B cell (primary cell): ENCODE data around the gene ANKRD28. TPM values are rescaled to one million over a fixed set of nuclear protein-coding genes. Genes with fewer than 3 reads are reported as not detected.

Experiments used
- ATAC-seq: fragments of 200-7000 bp; cut with Tn5 transposase; one replicate; pipeline ENCODE4 v1.10.0; 2021; ENCODE audit warnings: low read depth, mild to moderate bottlenecking, moderate number of reproducible peaks, moderate library complexity
- CTCF ChIA-PET: fragments of 350-600 bp; sonication (Branson Sonifier 250); formaldehyde crosslinking; loops from one replicate; lab custom pipeline; 2021; ENCODE audit warnings: antibody characterized with exemption, inconsistent platforms; lab: Charles Lee
- POLR2A ChIA-PET: fragments of 350-600 bp; sonication (Branson Sonifier 250); formaldehyde crosslinking; loops from one replicate; lab custom pipeline; 2021; ENCODE audit warnings: antibody characterized with exemption; lab: Charles Lee
- DNase-seq: peaks from one replicate; pipeline ENCODE4 v3.0.0; 2013
- H2AFZ ChIP-seq: 2 replicates; pipeline ENCODE4 v1.6.1; 2012; ENCODE audit warnings: mild to moderate bottlenecking, low read depth, low read length; ENCODE audit not compliant: insufficient read depth, poor library complexity, severe bottlenecking
- H3K27ac ChIP-seq, 2 donors: 1 replicate in 1 of 2; 2 replicates in 1 of 2; pipeline ENCODE4 v1.5.1; 2012 to 2013; ENCODE audit warnings: low read length in 2 of 2, mild to moderate bottlenecking in 2 of 2, moderate library complexity in 1 of 2
- H3K27me3 ChIP-seq, 4 experiments: fragments of 200-600 bp in 1 of 4; sonication (generic) in 1 of 4; replicated peaks in 1 of 4; 1 replicate in 2 of 4; 2 replicates in 2 of 4; pipeline versions ENCODE4 v1.6.1 to v1.7.0; 2013 to 2016; ENCODE audit warnings: low read length in 3 of 4, mild to moderate bottlenecking in 2 of 4, mixed read lengths in 1 of 4, moderate library complexity in 1 of 4; ENCODE audit not compliant: insufficient read depth in 4 of 4, control insufficient read depth in 3 of 4; ENCODE audit errors: control extremely low read depth in 1 of 4
- H3K36me3 ChIP-seq, 2 experiments: replicated peaks in 1 of 2; 1 replicate in 1 of 2; 2 replicates in 1 of 2; pipeline versions ENCODE4 v1.6.1 to v1.7.1; 2013; ENCODE audit warnings: low read length in 1 of 2; ENCODE audit not compliant: insufficient read depth in 2 of 2, control insufficient read depth in 1 of 2; ENCODE audit errors: control extremely low read depth in 1 of 2, extremely low read depth in 1 of 2
- H3K4me1 ChIP-seq, 2 donors: fragments of 200-600 bp in 1 of 2; sonication (generic) in 1 of 2; 1 replicate in 1 of 2; 2 replicates in 1 of 2; pipeline versions ENCODE4 v1.5.1 to v1.6.1; 2013 to 2017; ENCODE audit warnings: low read length in 2 of 2; ENCODE audit not compliant: control insufficient read depth in 2 of 2, insufficient read depth in 2 of 2
- H3K4me2 ChIP-seq: replicated peaks from 2 replicates; pipeline ENCODE3; 2012; ENCODE audit warnings: mild to moderate bottlenecking, low read depth, low read length; ENCODE audit not compliant: poor library complexity, severe bottlenecking
- H3K4me3 ChIP-seq, 5 experiments: fragments of 200-600 bp in 1 of 5; sonication (generic) in 1 of 5; 1 replicate in 3 of 5; 2 replicates in 2 of 5; pipeline versions ENCODE4 v1.5.1 to v1.7.0; 2011 to 2016; ENCODE audit warnings: low read length in 4 of 5, mild to moderate bottlenecking in 4 of 5, low read depth in 2 of 5, control low read depth in 1 of 5, moderate library complexity in 1 of 5; ENCODE audit not compliant: insufficient read depth in 1 of 5; ENCODE audit errors: control extremely low read depth in 1 of 5, extremely low read depth in 1 of 5
- H3K79me2 ChIP-seq: fragments of 200-600 bp; sonication (generic); one replicate; pipeline ENCODE4 v1.6.0; 2016; ENCODE audit warnings: low read length; ENCODE audit not compliant: control insufficient read depth, insufficient read depth
- H3K9ac ChIP-seq: fragments of 200-600 bp; sonication (generic); 2 replicates; pipeline ENCODE4 v1.6.1; 2017; ENCODE audit warnings: mild to moderate bottlenecking, low read length, moderate library complexity
- H3K9me3 ChIP-seq, 3 donors: one replicate each; pipeline versions ENCODE4 v1.6.1 to v1.7.1; 2013; ENCODE audit warnings: low read length in 2 of 3; ENCODE audit not compliant: control insufficient read depth in 2 of 3, insufficient read depth in 1 of 3; ENCODE audit errors: control extremely low read depth in 1 of 3
- H4K20me1 ChIP-seq: 2 replicates; pipeline ENCODE4 v1.6.0; 2012; ENCODE audit warnings: mild to moderate bottlenecking, low read length; ENCODE audit not compliant: insufficient read depth, control insufficient read depth, poor library complexity, severe bottlenecking
- H3K27ac Mint-ChIP-seq: one replicate; pipeline ENCODE4 v1.8.0; 2021; ENCODE audit warnings: mixed read lengths
- H3K27me3 Mint-ChIP-seq: one replicate; pipeline ENCODE4 v1.8.0; 2021; ENCODE audit warnings: mixed read lengths
- H3K4me1 Mint-ChIP-seq: one replicate; pipeline ENCODE4 v1.8.0; 2021; ENCODE audit warnings: mixed read lengths
- H3K4me3 Mint-ChIP-seq: one replicate; pipeline ENCODE4 v1.8.0; 2021; ENCODE audit warnings: mixed read lengths
- H3K9me3 Mint-ChIP-seq: one replicate; pipeline ENCODE4 v1.8.0; 2022; ENCODE audit warnings: mixed read lengths; ENCODE audit not compliant: insufficient read depth
- EZH2 ChIP-seq: IDR thresholded peaks from 2 replicates; pipeline ENCODE4 v1.6.1; 2012; ENCODE audit warnings: borderline replicate concordance, low read depth, mild to moderate bottlenecking, moderate library complexity, low read length; ENCODE audit not compliant: insufficient read depth, poor library complexity, severe bottlenecking
- WGBS: methylation state at CpG from one replicate; pipeline ENCODE4 v1.1.5; 2013; ENCODE audit warnings: missing lambda C conversion rate; ENCODE audit not compliant: insufficient coverage; 5-methylcytosine and 5-hydroxymethylcytosine counted together
- intact Hi-C: fragments of 100-400 bp; cut with micrococcal nuclease; formaldehyde crosslinking; loops from one replicate; pipeline ENCODE4 v1.10.0; 2022
- polyA plus RNA-seq: library from polyadenylated mRNA; depleted of rRNA; stranded (reverse); fragments of >200 nt; gene quantifications from 2 replicates; pipeline ENCODE4 v1.2.3, GENCODE V29; 2012
- total RNA-seq, 2 donors: library from RNA; stranded (reverse); fragments of 120-200 nt in 1 of 2; gene quantifications; 1 replicate in 1 of 2; 2 replicates in 1 of 2; pipeline versions ENCODE4 v1.2.3 to v1.2.4, GENCODE V29; 2013 to 2022
- TF ChIP-seq, protein P1 (sequence below): fragments of 200-600 bp; IDR thresholded peaks from one replicate; pipeline ENCODE4 v1.8.0; 2022; ENCODE audit warnings: antibody characterized with exemption, mild to moderate bottlenecking

The ANKRD28 gene
- total and polyA plus RNA-seq, 2 donors (not counting 1 experiment from before 2014, with no cell fraction given): 20.7 to 37.4 TPM

DNA sequence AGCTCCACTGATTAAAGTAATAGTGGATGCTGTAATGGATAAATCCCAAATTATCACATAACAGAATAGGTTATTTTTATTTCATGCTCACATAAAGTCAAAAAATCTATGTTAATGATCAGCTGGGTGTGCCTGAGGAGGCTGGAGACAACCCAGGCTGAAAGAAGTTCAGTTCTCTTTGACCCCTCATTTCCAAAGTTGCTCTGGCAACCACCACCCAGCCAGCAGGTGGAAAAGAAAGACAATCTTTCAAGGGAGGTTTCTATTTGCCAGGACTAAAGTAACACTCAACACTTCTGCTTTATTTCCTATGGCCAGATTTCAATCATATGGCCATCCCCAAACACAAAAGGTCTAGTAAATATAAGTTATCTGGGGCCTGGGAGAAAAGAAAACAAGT, 48.8 kb upstream of the ANKRD28 start:
- Mint-ChIP-seq H3K27ac (no peak overlapping the region), H3K9me3 (no peaks in the 10 kb centered on the region), H3K4me1 (peaks cover 35% of the 10 kb centered on the region), H3K4me3 (no peak overlapping the region), H3K27me3 (no peaks in the 10 kb centered on the region)
- ATAC-seq (no peak), DNase-seq (no peak)
- Histone ChIP-seq H3K79me2 (peaks cover 83% of the 10 kb centered on the region), H3K4me1 (no peaks in the 10 kb centered on the region), H2AFZ (no peak overlapping the region), H3K9me3 (no peaks in the 10 kb centered on the region), H3K9ac (no peak overlapping the region), H3K4me3 (no peak overlapping the region), H3K4me2 (no peak overlapping the region), H3K27me3 (no peaks in the 10 kb centered on the region), H3K27ac (no peak overlapping the region), H4K20me1 (peaks cover 48% of the 10 kb centered on the region), H3K36me3 (peaks cover 0 to 1% of the 10 kb centered on the region in 2 experiments)
- ChIA-PET CTCF (no interaction called here), POLR2A (no interaction called here)
- TF ChIP-seq EZH2: no peak
- TF ChIP-seq, protein P1, sequence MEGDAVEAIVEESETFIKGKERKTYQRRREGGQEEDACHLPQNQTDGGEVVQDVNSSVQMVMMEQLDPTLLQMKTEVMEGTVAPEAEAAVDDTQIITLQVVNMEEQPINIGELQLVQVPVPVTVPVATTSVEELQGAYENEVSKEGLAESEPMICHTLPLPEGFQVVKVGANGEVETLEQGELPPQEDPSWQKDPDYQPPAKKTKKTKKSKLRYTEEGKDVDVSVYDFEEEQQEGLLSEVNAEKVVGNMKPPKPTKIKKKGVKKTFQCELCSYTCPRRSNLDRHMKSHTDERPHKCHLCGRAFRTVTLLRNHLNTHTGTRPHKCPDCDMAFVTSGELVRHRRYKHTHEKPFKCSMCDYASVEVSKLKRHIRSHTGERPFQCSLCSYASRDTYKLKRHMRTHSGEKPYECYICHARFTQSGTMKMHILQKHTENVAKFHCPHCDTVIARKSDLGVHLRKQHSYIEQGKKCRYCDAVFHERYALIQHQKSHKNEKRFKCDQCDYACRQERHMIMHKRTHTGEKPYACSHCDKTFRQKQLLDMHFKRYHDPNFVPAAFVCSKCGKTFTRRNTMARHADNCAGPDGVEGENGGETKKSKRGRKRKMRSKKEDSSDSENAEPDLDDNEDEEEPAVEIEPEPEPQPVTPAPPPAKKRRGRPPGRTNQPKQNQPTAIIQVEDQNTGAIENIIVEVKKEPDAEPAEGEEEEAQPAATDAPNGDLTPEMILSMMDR: no peak
- intact Hi-C loops: no loop called here

DNA sequence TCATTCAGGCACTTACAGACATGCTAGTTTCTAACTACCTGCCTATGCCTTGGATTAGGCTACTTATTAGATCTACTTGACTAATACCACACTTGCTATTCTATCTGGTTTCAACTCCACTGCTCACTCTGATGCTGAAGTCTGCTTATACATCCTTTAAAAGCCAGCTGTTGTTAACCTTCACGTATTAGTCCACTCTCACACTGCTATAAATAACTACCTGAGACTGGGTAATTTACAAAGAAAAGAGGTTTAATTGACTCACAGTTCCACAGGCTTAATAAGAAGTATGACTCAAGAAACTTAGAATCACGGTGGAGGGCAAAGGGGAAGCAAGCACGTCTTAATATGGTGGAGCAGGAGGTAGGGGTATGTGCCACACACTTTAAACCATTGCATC, 47.7 kb upstream of the ANKRD28 start:
- no peak for DNase-seq
- H3K4me2 ChIP-seq: no peak overlapping the region
- intact Hi-C loops: no loop called here
- peaks cover 33% of the 10 kb centered on the region for H3K4me1 Mint-ChIP-seq
- peaks cover 1% of the 10 kb centered on the region for H3K9me3 Mint-ChIP-seq
- H3K27me3 ChIP-seq: no peaks in the 10 kb centered on the region
- no CpG with 5 or more reads among the region's 3 CpGs for WGBS
- H3K36me3 ChIP-seq: peaks cover 0 to 3% of the 10 kb centered on the region in 2 experiments
- H3K4me3 Mint-ChIP-seq: no peak overlapping the region
- no peaks in the 10 kb centered on the region for H3K4me1 ChIP-seq
- peaks cover 40% of the 10 kb centered on the region for H4K20me1 ChIP-seq
- ChIA-PET CTCF (no interaction called here), POLR2A (no interaction called here)
- peaks cover 0 to 6% (median 4%) of the 10 kb centered on the region in 3 donors for H3K9me3 ChIP-seq
- no peak overlapping the region for H3K27ac ChIP-seq
- TF ChIP-seq EZH2: no peak
- TF ChIP-seq, protein P1: no peak
- H3K27me3 Mint-ChIP-seq: no peaks in the 10 kb centered on the region
- H3K79me2 ChIP-seq: peaks cover 81% of the 10 kb centered on the region
- H3K4me3 ChIP-seq: no peak overlapping the region
- no peak overlapping the region for H3K27ac Mint-ChIP-seq
- H3K9ac ChIP-seq: no peak overlapping the region
- no peak for ATAC-seq
- no peak overlapping the region for H2AFZ ChIP-seq
